Measurements from ENCODE around the gene MCC.

The MCC gene

DNA sequence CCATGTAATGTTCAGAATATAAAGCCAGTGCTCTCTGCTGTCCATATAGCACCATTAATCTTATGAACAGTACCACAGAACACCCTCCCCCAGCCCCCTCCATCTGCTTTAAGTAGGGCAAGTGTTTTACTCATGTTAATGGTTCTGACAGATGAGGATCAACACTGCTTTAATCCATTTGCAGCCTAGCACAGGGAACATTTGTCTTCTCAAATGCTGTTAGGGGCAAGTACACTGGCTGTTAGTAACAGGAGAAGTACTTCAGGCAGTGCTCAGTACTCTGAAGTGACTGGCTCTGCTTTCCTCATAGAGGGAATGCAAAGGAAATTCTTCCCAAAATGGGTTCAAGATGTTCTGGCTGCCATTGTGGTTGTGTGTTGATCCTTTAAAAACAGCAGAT lies 309.1 kb downstream of the MCC start:
- TF ChIP-seq CTCF (IDR thresholded peaks at IDR 0.05): no peak

DNA sequence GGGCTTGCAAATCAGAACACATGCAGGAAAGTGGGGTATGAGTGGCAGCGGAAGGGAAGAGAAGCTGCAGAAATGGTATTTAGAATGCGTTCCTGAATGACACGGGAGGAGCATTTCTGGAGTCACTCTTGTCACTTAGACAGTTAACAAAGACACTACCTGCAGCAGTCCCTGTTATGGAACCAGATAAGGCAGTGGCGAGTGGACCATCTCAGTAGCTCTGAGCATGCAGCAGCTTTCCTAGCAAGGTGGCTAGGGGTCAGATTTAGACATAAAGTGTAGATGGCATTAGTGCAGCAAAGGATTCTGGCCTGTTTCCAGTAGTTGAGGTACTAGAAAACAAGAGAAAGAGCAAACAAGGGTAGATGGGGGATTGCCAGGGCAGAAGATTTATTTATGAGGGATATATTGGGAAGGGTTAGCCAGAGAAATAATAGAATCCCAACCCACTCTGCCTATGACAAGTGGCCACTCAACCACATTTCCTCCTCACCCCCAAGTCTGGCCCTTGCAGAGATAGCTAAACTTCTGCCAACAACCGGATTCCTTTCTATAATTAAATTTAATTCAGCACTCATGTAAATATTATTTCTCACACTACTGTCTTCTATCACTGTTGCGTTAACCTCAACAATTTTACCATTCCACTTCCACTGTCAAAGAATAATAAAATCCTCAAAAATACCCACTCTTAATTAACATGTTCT lies 310.0 kb downstream of the MCC start:
- no peak for TF ChIP-seq CTCF (IDR thresholded peaks at IDR 0.05)

GRCh38 chr5:113177225-113177624 lies 311.0 kb downstream of the MCC start:
- no peak for TF ChIP-seq CTCF (IDR thresholded peaks at IDR 0.05)

- TF ChIP-seq CTCF (IDR thresholded peaks at IDR 0.05): no peak
Measured at GRCh38 chr5:113176734-113177133, 311.5 kb downstream of the MCC start.

DNA sequence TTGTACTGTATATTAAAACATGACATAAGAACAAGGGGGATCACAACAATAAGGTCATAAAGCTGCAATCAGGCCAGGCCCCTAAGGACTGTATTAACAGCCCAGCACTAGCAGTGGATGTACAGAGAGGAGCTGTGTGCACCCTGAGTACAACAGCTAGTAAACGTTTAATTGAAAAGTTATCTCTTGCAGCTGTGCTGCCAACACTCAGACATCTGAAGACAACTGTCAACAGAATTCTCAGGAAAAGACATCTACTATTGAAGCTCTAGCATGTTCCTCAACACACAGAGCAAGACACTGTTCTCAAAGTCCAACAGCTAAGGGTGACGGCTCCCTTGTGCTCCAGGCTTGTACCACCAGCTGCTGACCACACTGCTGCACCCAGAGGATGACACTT lies 312.1 kb downstream of the MCC start:
- TF ChIP-seq CTCF (IDR thresholded peaks at IDR 0.05): no peak

DNA sequence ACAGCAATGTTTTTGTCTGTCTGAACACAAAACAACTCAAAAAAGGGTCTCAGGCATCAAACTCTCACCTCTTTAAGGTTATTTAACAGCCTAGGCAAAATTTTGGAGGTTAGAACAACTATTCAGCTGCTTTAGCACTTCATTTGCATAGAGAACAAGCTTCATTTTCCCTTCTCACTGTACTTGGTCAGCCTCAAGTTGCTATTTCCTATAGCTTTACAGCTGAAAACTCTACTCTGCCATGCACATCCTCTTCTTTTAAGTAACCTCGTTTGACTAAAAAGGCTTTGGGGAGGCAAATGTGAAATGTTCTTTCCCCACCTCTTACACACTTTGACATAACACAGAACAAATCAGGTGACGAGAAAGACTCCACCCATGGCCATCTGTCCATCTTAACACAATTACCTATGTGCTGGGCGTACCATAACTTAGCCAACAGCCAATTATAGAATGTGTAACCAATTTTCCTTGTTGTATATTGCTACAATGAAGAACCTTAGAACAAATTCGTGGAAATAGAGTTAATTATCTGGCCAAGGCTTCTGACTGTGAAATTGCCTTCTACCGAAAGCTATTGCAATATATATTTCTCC lies 315.9 kb downstream of the MCC start:
- no peak for TF ChIP-seq CTCF (IDR thresholded peaks at IDR 0.05)

DNA sequence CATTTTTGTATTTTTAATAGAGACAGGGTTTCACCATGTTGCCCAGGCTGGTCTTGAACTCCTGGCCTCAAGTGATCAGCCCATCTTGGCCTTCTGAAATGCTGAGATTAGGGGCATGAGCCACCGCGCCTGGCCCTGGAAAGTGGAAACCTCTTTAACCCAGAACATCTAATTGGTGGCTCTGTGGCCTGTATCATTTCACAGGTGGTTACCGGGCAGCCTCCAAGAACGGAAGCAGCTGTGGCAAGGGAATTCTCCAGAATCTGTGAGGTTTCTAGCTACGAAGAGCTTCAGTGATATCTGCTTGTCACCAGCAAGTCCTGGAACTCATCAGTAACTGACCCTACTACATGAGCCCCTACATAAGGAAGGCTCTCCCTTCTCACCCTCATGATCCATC lies 316.7 kb downstream of the MCC start:
- TF ChIP-seq CTCF (IDR thresholded peaks at IDR 0.05): no peak
